HG03095 (cell line): ENCODE results near the gene SLC40A1.

Experiments
- ATAC-seq: cut with Tn5 transposase; IDR thresholded peaks from one replicate; pipeline ENCODE4 v1.9.1; 2021; ENCODE audit warnings: moderate library complexity; ENCODE audit not compliant: unreplicated experiment

The SLC40A1 gene

DNA sequence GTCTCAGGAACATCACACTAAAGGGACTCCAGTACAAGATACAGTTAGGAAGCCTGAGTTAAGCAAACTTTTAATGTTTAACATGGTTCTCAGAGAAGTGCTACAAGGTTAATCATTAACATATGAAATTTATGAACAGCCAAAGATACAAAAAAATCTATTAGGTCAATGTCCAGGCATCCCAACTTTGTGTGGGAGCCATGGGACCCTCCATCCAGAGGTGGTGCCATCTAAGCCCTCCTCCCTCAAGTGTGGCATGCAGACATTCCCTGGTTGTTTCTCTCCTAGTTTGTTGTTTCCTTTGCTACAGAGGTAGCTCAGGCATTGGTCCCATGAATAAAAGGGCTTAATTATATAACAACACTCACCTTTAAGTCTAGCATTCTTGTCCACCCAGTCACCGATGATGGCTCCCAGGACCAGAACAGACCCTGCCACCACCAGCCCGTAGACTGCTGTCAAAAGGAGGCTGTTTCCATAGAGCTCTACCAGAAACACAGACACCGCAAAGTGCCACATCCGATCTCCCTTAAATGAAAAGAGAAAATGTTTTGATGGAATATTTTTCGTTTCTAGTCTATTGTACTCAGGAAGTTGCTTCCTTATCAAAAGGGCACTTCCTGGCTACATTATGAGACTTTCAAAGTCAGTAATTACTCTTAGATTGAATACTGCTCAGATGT lies 5.7 kb downstream of the SLC40A1 start:
- ATAC-seq = no peak

DNA sequence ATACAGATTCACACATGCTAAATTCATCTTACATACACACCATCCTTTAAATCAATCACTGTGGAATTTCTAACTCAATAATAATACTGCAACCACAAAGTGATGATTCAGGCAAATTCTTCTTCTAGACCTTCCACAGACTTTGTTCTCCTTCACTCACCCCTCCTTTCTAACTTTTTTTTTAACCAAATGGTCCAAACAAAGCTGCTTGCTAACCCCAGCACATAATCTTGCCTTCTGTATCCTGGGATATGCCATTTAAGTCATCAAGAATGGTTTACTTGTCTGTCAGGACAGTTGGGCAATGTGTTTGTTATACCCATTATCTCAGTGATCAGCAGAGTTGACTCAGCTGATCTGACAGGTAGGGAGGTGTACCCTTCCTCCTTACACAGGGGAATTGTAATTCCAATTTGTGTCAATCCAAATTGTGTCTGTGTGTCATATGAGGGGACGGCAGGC lies 10.0 kb downstream of the SLC40A1 start:
- ATAC-seq = no peak

DNA sequence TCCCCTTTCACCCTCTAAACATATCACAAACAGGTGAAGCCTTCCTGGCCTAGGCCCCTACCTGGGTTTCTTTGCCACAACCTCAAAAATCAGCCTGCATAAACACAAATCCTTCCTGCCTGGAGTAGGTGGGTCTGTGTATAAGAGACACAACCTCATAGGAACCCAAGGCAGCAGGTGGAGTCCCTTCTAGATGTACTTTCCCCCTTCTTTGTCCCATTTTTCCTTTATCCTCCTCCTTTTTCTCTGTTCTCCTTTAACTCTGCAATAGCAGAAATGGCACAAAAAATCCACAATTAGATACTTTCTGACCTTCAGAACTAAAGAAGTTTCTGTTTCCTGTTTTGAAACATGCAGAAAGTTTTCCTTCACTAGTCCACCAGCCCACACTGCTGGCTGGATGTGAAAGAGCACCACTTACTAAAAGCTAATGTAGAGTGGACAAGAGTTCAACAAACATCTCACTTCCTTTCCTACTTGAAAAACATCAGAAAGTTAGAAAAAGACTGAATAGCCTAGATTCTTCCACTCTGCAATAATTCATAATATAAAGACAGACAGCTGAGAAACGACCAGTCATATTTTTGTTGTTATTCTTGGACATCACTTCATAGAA lies 11.2 kb downstream of the SLC40A1 start:
- peak; percentile 75 for ATAC-seq

DNA sequence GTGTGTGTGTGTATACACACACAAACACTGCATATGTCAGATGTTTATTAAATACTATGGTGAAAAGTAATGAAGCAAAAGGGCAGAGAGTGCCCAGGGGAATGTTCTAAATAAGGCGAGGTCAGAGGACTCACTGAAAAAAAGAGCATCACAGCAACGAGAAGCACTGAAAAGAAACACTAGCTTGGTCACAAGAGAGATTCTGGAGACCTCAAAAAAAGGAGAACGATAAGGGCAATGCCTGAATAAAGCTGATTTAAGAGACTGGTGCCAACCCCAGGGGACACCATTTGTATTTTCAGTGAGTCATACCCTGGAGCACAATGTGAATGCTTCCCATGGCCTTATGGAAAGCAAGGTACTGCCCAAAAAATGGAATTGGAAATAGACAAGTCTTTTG lies 14.5 kb downstream of the SLC40A1 start:
- ATAC-seq = no peak

DNA sequence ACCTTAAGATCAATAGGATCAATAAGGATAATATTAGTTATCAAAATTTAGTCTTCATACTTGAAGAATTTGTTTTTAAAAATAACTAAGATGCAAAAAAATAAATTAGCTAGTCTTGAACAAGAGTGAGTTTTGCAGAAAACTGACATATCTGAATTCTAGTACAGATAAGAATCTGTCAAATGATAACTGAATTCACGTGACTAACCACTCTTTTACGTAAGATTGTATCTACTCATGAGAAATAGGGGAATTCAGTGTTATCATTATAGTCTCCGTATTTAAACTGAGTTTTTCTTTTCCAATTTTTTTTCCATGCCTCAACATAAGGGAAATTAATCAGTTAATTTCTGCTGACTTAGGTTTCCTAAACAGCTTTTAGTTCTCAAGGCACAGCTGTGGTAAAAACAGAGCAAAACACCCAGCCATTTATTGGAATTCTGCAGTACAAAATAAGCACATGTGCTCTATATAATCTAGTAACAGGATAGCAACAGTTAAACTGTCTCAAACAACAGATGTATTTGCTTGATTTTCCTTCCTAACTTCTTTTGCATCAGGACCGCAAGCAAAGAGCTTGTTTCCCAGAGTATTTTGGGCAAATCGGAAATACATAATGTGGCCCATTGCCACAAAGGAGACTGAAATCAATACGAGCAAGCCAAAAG lies 19.1 kb downstream of the SLC40A1 start:
- ATAC-seq = no peak

DNA sequence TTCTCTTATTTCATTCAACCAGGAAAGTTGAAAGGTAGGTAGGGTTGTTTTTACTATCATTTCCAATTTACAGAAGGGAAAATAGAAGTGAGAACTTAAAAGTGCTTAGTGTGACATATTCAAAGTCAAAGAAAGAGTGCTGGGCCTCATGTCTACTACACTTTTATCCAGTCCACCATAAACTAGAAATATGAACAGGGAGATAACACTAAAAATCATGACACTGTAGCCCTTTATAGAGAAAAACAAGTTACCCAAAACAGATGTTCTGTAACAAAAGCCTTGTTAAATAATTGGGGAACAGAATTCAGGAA lies 20.4 kb downstream of the SLC40A1 start:
- no peak for ATAC-seq

DNA sequence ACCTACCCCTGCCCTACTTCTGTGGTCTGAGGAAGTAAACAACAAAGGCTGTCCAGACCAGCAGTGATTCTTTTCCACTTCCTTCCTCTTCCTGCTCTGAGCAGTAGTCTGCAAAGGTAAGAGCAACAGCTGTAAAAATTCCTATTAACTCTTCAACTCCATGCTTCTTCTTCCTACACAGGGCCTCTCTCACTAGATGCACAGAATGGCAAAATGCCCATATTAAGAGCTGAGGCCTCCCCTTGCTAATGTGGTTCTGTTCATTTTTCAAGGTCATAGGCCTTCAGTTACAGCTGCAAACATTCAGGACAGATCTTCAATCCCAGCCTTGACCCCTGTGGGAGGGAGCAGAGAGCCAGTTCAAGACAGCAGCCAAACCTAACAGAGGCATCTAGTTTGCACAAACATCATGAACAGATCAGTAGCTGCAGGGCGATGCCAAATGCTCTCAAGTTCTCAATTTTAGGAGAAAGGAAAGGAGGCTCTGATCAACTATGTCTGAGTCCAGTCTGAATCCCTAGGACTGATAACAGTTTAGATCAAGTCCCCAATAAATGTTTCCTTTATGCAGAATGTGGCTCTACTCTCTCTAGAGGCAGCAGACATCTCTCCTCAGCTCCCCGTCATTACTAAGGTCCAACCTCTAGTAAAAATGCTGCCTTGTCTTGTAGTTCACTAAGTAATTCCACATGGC lies 20.9 kb downstream of the SLC40A1 start:
- ATAC-seq = no peak

DNA sequence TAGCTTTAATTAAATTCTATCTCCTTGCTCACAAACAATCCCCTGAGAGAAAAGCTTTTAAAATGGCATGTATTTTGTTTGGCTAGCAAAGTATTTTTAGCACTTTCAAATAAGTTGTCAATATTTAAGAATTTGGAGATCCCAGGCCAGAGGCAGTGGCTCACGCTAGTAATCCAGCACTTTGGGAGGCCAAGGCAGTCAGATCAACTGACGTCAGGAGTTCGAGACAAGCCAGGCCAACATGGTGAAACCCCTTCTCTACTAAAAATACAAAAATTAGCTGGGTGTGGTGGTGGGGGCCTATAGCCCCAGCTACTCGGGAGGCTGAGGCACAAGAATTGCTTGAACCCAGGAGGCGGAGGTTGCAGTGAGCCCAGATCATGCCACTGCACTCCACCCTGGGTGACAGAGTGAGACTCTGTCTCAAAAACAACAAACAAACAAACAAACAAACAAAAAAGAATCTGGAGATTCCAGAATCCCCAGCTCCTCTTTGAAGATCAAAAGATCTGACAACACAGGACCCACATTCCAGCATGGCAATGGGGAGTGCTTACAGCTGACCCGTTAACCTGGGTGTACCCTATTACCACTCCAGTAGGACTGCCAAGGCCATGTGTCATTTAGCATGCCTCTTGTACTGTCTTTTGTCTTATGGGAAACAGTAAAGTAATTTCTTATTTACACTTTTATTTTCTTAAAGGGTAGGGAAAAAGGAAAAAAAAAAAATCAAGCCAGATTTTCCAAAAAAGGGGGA lies 21.9 kb downstream of the SLC40A1 start:
- no peak for ATAC-seq

DNA sequence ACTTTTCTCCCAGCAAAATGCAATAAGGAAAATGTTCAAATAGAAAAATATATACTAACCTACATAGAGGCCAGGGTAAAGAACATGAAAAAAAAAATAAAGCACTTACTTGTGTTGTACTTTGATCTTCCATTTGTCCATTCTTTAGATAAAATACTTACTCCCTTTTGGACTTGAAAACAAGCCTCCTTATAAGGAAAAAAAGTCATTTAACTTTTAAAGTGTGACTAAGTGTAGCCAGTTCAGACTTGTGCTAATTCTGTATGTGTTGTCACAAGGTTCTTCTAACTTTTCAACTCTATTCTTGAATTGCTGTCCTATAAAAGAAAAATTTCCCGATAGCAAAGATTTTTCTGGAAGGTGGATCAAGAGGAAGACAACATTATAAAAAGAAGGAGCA lies 23.2 kb downstream of the SLC40A1 start:
- ATAC-seq = no peak

DNA sequence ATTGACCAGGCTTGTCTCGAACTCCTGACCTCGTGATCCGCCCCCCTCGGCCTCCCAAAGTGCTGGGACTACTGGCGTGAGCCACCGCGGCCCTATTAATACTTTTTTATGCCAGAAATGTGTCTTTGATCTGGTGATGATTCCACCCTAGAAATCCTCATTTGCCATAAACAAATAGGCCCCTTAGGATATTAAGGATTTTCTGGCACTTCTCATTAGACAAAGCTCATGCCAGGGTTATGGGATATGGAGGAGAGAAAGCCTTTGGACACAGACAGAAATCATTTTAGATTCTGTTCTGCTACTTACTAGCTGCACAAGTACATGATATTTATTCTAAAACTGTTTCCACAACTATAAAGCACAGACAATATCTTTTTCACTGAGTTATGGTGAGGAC lies 24.1 kb downstream of the SLC40A1 start:
- ATAC-seq = no peak

DNA sequence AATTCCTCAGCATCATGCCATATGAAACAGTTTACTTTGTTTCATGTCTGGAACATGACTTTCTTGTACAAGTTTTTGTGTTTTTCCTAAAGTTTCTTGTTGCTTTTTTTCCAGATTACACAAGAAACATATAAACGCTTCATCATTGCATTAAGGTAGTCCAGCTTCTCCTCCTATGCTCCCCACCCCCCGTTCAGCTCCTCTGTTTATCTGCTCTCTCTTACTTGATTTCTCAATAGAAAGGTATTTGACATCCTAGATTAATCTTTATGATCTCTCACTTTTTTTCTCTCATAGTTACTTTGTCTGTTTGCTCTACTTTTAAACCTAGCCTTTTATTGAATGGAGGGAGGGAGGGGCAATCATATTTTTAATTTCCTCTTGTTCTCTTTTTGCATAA lies 25.4 kb downstream of the SLC40A1 start:
- ATAC-seq = no peak

DNA sequence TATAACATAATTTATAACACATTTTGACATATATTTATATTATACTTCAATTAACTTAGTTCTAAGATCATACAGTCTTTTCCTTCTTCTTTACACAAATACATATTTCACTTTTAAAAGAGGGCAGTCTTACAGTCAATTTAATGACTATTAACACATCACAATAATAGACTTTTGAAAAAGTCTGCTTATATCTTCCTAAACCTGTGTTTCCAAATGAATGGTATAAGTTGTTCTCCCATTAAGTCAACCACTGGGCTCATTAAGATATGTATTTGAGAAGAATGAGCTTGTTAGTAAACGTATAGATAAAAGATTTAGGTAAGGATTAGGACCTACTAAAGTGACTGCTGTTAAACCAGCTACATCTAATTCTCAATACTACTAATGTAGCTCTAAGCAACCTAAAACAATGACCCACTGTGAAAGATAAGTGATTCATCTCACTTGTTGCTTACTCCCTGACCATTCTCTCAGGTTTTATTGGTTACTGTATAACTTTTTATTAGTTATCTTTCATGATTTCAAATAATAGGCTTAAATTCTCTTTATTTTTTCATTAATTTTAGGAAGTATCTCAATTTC lies 27.0 kb downstream of the SLC40A1 start:
- ATAC-seq = no peak

DNA sequence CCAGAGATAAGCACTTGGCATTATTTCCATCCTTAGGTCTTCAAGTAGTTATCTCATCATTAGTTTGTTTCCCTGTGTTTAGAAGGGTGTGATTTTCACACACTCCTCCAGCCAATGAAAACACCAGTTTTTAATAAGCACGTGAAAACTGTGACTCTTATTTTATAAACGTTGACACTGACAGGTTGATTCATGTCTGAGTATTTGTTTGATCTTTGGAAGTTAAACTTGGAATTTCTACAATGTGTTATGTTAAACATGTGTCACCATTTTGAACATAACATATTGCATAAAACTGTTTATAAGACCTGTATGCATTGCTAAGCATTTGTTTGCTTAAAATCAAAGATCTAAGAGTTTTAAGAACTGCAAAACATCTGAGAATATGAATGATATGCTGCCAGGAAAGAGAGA lies 27.6 kb downstream of the SLC40A1 start:
- ATAC-seq = no peak

DNA sequence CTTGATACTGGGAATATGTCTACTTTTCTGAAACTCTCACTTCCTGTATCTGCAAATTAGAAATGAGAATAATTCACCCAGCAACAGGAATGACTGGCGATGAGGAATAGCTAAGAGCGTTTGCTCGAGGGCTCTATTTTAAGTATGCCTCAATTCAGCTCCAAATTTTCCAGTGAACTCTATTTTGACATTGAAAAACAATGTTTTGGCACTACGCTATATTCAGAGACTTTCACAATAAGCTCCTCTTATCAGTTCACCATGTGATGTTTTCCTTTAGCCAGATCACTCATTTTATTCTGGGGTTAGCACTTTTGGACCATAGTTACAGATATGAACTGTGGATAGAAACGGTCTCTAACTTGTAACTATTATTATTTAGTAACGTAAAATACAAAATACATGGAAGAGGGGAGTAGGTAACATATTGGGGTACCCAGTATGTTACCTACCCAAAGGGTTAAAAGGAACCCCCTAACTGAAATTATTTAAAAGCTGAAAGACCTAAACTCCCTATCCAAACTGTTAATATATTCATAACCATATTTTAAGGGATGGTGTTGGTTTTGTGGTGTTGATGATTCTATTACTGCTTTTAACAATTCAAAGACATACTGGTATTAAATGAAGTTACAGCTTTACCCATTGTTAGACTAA lies 28.1 kb downstream of the SLC40A1 start:
- ATAC-seq = no peak

DNA sequence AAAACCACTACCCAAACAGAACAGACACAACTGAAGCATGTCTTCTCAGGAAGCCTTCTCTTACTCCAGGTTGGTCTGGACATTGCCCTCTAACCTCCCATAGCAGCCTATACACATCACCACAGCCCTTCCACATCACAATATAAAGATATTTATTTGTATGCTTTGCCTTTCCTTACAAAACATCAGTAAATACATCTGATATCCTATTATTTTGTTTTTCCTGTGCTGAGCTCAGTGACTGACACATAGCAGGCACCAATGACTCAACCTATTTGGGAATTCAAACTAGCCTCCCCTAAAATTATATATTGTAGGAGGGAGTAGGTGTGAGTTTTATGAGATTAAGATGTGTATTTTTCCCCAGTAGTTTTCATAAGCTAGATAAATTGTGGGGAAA lies 28.8 kb downstream of the SLC40A1 start:
- no peak for ATAC-seq

DNA sequence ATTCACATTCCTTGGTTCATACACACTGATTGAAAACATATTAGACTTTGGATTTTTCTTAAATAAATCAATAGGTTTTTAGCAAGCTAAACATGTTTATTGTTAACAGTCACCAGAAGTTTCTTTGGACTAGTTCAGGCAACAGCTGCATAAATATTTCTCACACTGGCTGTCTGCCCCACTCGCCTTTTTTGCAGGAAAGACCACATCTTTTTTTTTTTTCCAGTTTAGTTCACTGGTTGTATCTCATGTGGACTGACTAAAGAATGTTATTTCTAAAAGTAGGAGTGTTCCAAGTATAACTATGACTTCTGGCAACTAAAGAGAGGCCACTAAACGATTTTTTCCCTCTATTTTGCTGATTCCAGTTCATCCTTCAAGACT lies 31.1 kb downstream of the SLC40A1 start:
- ATAC-seq = no peak

DNA sequence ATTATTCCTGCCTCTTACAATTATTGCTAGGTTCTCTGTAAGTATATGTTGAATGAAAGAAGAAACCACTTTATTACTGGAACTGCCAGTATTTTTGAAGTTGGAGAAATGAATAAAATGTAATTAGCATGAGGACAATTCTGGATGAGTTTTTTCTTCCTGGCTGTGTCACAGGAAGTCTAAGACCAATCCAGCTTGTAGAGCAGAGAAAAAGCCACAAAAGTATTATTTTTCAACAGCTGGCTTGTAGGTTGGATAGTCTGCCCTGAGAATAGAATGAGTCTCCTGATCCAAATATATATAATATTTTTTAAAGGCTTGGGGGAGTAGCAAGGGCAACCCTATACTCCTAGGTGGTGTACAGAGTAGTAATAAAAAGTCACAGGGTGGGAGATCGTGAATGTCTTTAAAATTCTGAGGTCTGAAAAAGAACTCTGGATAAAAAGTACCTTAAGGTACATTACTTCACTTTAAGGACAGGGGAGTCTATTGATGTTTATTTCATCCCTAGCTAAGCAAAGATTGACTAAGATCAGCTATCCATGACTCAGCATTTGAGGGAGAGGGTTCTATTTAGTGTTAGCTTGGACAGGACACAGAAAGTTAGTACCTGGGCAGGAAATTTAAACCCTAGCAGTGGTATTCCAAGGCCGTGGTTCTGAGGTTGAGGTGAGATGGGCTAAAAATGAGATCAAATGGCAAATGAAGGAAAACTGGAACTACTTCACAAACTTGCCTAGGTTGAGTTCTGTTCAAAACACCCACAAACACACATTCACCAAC lies 31.7 kb downstream of the SLC40A1 start:
- no peak for ATAC-seq

DNA sequence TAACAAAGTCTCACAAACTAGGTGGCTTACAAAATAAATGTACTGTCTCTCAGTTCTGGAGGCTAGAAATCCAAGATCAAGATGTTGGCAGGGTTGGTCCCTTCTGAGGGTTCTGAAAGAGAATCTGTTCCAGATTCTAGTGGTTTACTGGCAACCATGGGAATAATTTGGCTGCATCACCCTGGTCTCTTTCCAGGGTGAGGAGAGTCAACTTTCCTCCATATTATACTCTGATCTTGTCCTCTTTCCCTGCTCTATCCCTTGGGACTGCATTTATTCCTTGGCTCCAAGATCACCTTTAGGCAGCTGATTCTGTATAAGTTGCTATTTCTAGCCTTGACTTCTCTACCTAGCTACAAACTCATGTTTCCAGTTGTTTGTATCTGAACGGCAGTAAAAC lies 35.2 kb downstream of the SLC40A1 start:
- ATAC-seq = no peak

DNA sequence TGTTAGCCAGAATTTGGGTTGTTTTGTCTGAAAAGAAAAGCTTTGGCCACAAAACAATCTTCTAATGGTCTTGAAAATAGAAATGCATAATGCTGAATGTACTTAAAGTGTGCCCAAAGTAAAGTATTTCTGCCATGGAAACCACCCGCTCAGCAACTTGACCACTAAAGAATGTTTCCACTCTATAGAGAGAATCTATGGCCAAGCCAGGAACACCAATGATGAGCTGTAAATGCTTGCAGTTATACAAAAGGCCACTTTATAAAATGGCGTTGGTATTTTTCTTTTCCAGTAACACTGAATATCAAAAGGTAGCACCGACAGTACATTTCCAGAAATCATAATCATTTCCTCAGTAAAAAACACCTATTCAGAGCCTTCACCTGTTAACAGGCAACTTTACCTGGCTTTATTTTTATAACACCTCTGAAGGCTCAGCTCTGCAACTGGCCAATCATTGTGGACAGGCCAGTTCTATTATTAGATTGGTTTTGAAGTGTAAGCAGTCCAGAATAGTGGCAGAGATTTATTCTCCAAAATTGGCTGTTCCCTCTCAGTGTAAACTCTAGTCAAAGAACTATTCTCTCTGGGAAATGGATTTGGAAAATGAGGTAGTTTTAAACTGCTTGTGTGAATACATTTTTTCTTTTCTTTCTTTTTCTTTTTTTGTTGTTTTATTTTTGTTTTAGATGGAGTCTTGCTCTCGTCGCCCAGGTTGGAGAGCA lies 36.1 kb downstream of the SLC40A1 start:
- no peak for ATAC-seq
